Stimulated activated CD4-positive, alpha-beta T cell treated with anti-CD3 and anti-CD28 coated beads, TNF-alpha, amount 100 ng/mL, for 1 hour (primary cell): ENCODE results near the gene RAP2B.

Experiments used
- DNase-seq, 3 donors: peaks; one replicate each; pipeline ENCODE4 v3.0.0-alpha.2; 2020; ENCODE audit warnings: low read depth in 3 of 3, low spot score in 1 of 3

RAP2B gene

GRCh38 chr3:153160451-153161137 lies 1.4 kb upstream of the RAP2B start:
- DNase-seq = peak; percentile 28 to 40 (median 31)

DNA sequence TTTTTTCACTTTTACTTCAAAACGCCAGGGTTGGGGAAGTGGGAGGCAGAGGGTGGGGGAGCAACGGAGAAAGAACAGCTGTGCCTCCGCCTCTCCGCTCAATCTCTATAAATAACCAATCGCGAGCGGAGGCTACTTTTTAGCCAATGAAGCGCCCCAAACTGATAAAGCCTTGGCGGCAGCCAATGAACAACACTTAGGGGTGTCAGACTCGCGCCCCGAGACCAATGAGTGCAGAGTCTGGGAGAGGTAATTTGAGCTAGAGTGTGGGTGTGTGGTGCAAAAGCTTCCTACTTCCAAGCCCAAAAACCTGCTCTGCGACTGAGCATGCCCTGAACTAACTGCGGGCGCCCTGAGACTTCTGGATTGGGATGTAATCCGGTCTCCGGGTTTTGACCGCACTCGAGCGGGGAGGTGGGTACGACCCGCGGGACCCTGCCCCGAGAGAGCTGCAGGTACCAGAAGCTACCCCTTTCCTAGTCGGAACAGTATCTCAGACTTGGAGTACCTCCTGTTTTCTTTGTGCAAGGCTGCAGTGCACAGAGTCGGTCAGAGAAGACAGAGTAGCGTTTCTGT lies 800 bp upstream of the RAP2B start:
- peak; percentile 60 to 78 (median 77) for DNase-seq

- DNase-seq = peak in 1 of 3 donors; percentile 34
These were observed 727 bp downstream of the RAP2B start for GRCh38 chr3:153162513-153163392.

DNA sequence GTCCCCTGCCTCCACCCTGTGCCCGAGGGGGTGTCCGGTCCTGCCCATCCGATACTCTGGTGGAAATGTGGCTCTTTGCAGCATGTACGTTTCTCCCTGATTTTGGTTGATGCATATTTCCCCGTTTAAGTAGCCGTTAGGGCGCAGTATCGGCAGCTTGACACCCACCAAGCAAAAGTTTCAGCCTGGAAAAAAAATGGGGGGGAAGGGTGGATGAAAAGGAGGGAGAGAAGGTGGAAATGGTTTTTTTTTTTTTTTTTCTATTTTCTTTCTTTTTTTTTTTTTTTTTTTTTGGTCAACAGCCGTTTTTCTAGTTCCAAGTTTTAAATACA lies 1.3 kb downstream of the RAP2B start:
- no peak for DNase-seq

- DNase-seq = no peak
These were observed 1.9 kb downstream of the RAP2B start for GRCh38 chr3:153163756-153164550.

GRCh38 chr3:153165261-153165681 lies 3.2 kb downstream of the RAP2B start:
- no peak for DNase-seq

GRCh38 chr3:153166206-153166605 lies 4.2 kb downstream of the RAP2B start:
- no peak for DNase-seq

GRCh38 chr3:153166796-153167195 lies 4.8 kb downstream of the RAP2B start:
- no peak for DNase-seq

GRCh38 chr3:153169793-153170383 lies 7.9 kb downstream of the RAP2B start:
- DNase-seq = no peak

GRCh38 chr3:153171256-153171655 lies 9.2 kb downstream of the RAP2B start:
- no peak for DNase-seq

GRCh38 chr3:153171918-153172317 lies 9.9 kb downstream of the RAP2B start:
- no peak for DNase-seq

- no peak for DNase-seq
These were observed 11.1 kb downstream of the RAP2B start for GRCh38 chr3:153172796-153173757.

DNA sequence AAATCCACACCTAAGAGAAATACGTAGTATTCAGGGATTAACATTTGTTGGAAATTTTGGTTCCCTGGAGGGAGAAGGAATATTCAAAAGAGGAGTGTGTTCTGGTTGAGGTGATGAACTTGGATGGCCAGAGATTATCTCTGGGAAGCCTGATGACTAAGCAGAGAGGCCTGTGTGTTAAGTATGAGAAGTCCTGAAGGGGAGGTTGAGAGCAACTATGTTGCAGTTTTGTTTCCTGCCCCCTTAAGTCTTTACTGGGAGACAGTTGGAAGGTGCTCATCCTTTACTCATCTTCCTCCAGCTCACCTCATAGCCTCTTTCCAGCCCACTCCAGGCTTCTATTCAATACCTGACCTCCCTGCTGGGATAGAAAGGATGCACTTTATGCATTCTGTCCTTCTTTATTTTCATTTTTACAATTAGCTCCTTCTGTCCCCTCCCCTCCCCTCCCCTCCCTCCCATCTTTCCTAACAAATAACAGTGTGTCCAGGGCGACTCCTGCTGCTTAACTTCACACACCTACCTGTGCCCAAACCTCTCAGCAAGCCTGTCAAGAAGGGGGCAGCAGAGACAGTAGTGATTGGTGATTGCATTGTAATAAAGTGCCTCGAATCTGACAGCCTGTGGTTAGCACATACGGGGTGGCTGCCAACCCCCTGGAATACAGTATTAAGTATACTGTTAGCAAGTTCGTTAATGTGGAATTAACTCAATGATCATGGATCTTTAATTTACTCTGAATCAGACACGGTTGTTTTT lies 11.9 kb downstream of the RAP2B start:
- no peak for DNase-seq

GRCh38 chr3:153176197-153176596 lies 14.2 kb downstream of the RAP2B start:
- no peak for DNase-seq

GRCh38 chr3:153180860-153181372 lies 18.9 kb downstream of the RAP2B start:
- DNase-seq = no peak

DNA sequence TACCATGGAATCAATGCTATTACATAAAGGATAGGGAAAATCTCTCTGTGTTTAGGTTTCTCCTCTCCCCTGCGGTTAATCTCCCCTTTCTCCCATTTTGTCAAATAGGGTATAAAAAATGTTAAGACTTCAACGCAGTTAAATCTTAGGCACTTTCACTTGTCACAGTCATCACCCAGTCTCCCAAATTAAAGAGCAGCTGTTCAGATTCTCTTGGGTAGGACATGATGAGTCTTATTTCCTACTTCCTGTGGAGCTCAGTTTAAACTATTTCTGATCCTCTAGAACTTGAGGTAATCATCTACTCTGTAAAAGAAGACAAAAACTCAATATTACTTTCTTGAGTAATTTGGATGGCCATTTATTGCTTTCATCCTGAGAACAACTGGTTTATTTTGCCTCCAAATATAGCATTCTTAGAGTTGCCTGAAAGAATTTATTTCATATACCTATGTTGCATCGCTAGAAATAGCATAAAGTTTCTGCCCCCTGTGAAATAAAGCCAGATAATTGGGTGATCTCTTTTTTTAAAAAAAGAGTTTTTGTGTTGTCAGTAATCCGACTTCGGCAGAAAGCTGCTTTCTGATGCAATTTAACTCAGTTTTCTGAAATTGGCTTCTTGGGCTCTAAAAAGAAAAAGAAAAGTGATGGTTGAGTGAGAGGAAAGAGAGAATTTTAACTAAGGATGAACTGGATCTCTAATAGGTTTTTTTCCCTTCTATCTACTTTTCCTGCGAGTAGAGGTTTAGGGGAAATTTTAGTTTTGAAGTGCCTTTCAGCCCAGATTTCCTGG lies 20.7 kb downstream of the RAP2B start:
- DNase-seq = no peak

DNA sequence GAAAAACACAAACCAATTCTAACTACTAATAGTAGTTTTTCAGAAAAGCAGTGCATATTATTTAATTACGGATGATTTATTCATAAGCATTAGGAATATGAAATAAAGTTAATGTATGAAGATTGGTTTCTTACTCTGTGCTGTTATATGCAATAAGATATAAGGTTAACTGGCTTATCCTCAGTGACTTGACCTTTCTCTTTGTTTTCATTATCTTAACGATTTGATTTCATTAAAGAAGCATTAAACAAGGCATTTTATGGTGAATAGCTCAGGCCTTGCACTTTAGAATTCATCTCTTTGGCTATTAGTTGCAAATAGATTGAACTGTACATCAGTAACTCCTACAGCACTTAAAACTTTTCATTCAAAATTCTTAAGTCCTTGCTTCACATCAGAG lies 28.9 kb downstream of the RAP2B start:
- DNase-seq = no peak

DNA sequence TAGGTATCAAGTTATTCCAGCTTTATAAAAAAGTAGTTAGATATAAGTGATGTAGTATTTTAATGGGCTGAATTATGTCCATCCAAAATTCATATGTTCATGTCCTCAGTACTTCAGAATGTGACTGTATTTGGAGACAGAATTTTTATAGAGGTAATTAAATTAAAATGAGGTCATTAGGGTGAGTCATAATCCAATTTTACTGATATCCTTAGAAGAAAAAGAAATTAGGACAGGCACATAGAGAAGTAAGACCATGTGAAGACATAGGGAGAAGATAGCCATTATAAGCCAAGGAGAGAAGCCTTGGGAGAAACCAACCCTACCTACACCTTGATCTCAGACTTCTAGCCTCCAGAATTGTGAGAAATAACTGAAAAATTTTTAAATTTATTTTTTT lies 30.3 kb downstream of the RAP2B start:
- DNase-seq = no peak
